ENCODE measurements around the gene TCEANC.
A peak's percentile ranks its signal among the peaks of the same experiment; 100 is the strongest.
"Not testable (repeated sequence)": the region's sequence is repeated elsewhere in the genome, so short reads cannot be mapped to it uniquely, and the experiment has no call there.

TCEANC gene

GRCh38 chrX:13652850-13653693 lies at the start of gene TCEANC:
TSS of gene TCEANC (plus strand) at chrX:13653141. CDS start at chrX:13662509, 9,368 bp downstream.
- DNase-seq (ENCODE audit: low read depth): peak; percentile 78

GRCh38 chrX:13605611-13606010 lies 47.3 kb upstream of the TCEANC start:
- DNase-seq (ENCODE audit: low read depth): no peak

GRCh38 chrX:13607331-13607995 lies 45.5 kb upstream of the TCEANC start:
- DNase-seq (ENCODE audit: low read depth): no peak

GRCh38 chrX:13607996-13608365 lies 45.0 kb upstream of the TCEANC start:
- DNase-seq (ENCODE audit: low read depth): no peak

GRCh38 chrX:13614154-13614553 lies 38.8 kb upstream of the TCEANC start:
- no peak for DNase-seq (ENCODE audit: low read depth)

GRCh38 chrX:13620207-13620606 lies 32.7 kb upstream of the TCEANC start:
- DNase-seq (ENCODE audit: low read depth): no peak

- no peak for DNase-seq (ENCODE audit: low read depth)
Measured at GRCh38 chrX:13622401-13622964, 30.5 kb upstream of the TCEANC start.

- DNase-seq (ENCODE audit: low read depth): no peak
Measured at GRCh38 chrX:13627306-13627705, 25.6 kb upstream of the TCEANC start.

GRCh38 chrX:13637224-13637623 lies 15.7 kb upstream of the TCEANC start:
- not testable (repeated sequence) for DNase-seq (ENCODE audit: low read depth)

GRCh38 chrX:13638021-13638420 lies 14.9 kb upstream of the TCEANC start:
- DNase-seq (ENCODE audit: low read depth): no peak

- DNase-seq (ENCODE audit: low read depth): no peak
Measured at GRCh38 chrX:13638826-13639225, 14.1 kb upstream of the TCEANC start.

GRCh38 chrX:13641684-13642083 lies 11.3 kb upstream of the TCEANC start:
- not testable (repeated sequence) for DNase-seq (ENCODE audit: low read depth)

GRCh38 chrX:13645464-13646153 lies 7.3 kb upstream of the TCEANC start:
- DNase-seq (ENCODE audit: low read depth): no peak

GRCh38 chrX:13646154-13646549 lies 6.8 kb upstream of the TCEANC start:
- DNase-seq (ENCODE audit: low read depth): no peak

- peak; percentile 75 for DNase-seq (ENCODE audit: low read depth)
Measured at GRCh38 chrX:13647709-13648212, 5.2 kb upstream of the TCEANC start.

GRCh38 chrX:13648336-13648735 lies 4.6 kb upstream of the TCEANC start:
- not testable (repeated sequence) for DNase-seq (ENCODE audit: low read depth)

GRCh38 chrX:13649838-13650237 lies 3.1 kb upstream of the TCEANC start:
- DNase-seq (ENCODE audit: low read depth): no peak

GRCh38 chrX:13650318-13650717 lies 2.6 kb upstream of the TCEANC start:
- DNase-seq (ENCODE audit: low read depth): no peak

GRCh38 chrX:13651150-13651549 lies 1.8 kb upstream of the TCEANC start:
- no peak for DNase-seq (ENCODE audit: low read depth)

GRCh38 chrX:13652287-13652793 lies 601 bp upstream of the TCEANC start:
- no peak for DNase-seq (ENCODE audit: low read depth)

- no peak for DNase-seq (ENCODE audit: low read depth)
Measured at GRCh38 chrX:13654116-13654515, 1.2 kb downstream of the TCEANC start.

GRCh38 chrX:13655674-13656073 lies 2.7 kb downstream of the TCEANC start:
- no peak for DNase-seq (ENCODE audit: low read depth)

Data from CMK (cell line).